ENCODE measurements around the gene JMJD4.

- no peak for TF ChIP-seq CTCF (IDR thresholded peaks at IDR 0.05; ENCODE audit: low read depth, low read length)
- no peak for TF ChIP-seq POLR2A (IDR thresholded peaks at IDR 0.05; ENCODE audit: extremely low read depth, insufficient read length)
- no peak for TF ChIP-seq MYC (IDR thresholded peaks at IDR 0.05; ENCODE audit: low read depth, low read length)
Observed at GRCh38 chr1:227730630-227731151, 4.4 kb downstream of the JMJD4 start.
